GM23248 (cell line): ENCODE results near the gene PRICKLE3. TPM values are rescaled to one million over a fixed set of nuclear protein-coding genes. Genes with fewer than 3 reads are reported as not detected.
A peak's percentile ranks its signal among the peaks of the same experiment; 100 is the strongest.

Source experiments
- DNase-seq: peaks from one replicate; pipeline ENCODE4 v3.0.0-alpha.2; 2015
- H2AFZ ChIP-seq: fragments of 200-600 bp; sonication (generic); 2 replicates; pipeline ENCODE4 v1.6.1; 2016; ENCODE audit warnings: antibody characterized with exemption
- H3F3A ChIP-seq: fragments of 200-600 bp; sonication (generic); 2 replicates; pipeline ENCODE4 v1.6.1; 2016; ENCODE audit warnings: mild to moderate bottlenecking, antibody characterized with exemption, mixed run types; ENCODE audit not compliant: insufficient read depth
- H3K27ac ChIP-seq: fragments of 200-600 bp; sonication (generic); 2 replicates; pipeline ENCODE4 v1.5.1; 2016; ENCODE audit warnings: mild to moderate bottlenecking
- H3K27me3 ChIP-seq: fragments of 200-600 bp; sonication (generic); replicated peaks from 2 replicates; pipeline ENCODE4 v1.6.1; 2016; ENCODE audit warnings: mild to moderate bottlenecking; ENCODE audit not compliant: insufficient read depth
- H3K36me3 ChIP-seq: fragments of 200-600 bp; sonication (generic); 2 replicates; pipeline ENCODE4 v1.6.1; 2016; ENCODE audit warnings: low read depth, mild to moderate bottlenecking
- H3K4me1 ChIP-seq: fragments of 200-600 bp; sonication (generic); 2 replicates; pipeline ENCODE4 v1.6.1; 2016; ENCODE audit warnings: mild to moderate bottlenecking; ENCODE audit not compliant: insufficient read depth
- H3K4me2 ChIP-seq: fragments of 200-600 bp; sonication (generic); one replicate; pipeline ENCODE4 v1.6.1; 2016; ENCODE audit warnings: mild to moderate bottlenecking; ENCODE audit not compliant: unreplicated experiment
- H3K4me3 ChIP-seq: fragments of 200-600 bp; sonication (generic); 2 replicates; pipeline ENCODE4 v1.5.1; 2016; ENCODE audit warnings: mild to moderate bottlenecking
- H3K79me2 ChIP-seq: fragments of 200-600 bp; sonication (generic); 2 replicates; pipeline ENCODE4 v1.6.1; 2016; ENCODE audit warnings: mild to moderate bottlenecking; ENCODE audit not compliant: insufficient read depth
- H3K9ac ChIP-seq: fragments of 200-600 bp; sonication (generic); 2 replicates; pipeline ENCODE4 v1.6.1; 2016; ENCODE audit warnings: mild to moderate bottlenecking
- H3K9me2 ChIP-seq: fragments of 200-600 bp; sonication (generic); 2 replicates; pipeline ENCODE4 v1.6.1; 2016; ENCODE audit warnings: mixed run types, mild to moderate bottlenecking, moderate library complexity; ENCODE audit not compliant: insufficient read depth
- H3K9me3 ChIP-seq: fragments of 200-600 bp; sonication (generic); one replicate; pipeline ENCODE4 v1.6.1; 2017; ENCODE audit warnings: low read depth
- H4K20me1 ChIP-seq: fragments of 200-600 bp; sonication (generic); 2 replicates; pipeline ENCODE4 v1.6.0; 2016; ENCODE audit not compliant: insufficient read depth
- EZH2 ChIP-seq: fragments of 200-600 bp; sonication (generic); IDR thresholded peaks from 2 replicates; pipeline ENCODE4 v1.6.1; 2018; ENCODE audit warnings: antibody characterized with exemption, mild to moderate bottlenecking; ENCODE audit not compliant: insufficient read depth, poor library complexity, severe bottlenecking
- EZH2phosphoT487 ChIP-seq: fragments of 200-600 bp; sonication (generic); IDR thresholded peaks from 2 replicates; pipeline ENCODE4 v1.6.1; 2018; ENCODE audit warnings: antibody characterized with exemption, moderate library complexity, mild to moderate bottlenecking, low read depth; ENCODE audit not compliant: insufficient read depth
- WGBS, 2 experiments: methylation state at CpG; one replicate each; pipeline ENCODE4 v1.1.6; 2015 to 2017; ENCODE audit warnings: low lambda C conversion rate in 2 of 2, low coverage in 1 of 2; ENCODE audit errors: missing lambda C conversion rate in 2 of 2; 5-methylcytosine and 5-hydroxymethylcytosine counted together
- in situ Hi-C: fragments of 300-500 bp; cut with MboI; formaldehyde crosslinking; loops from 2 replicates; pipeline ENCODE4 v1.15.0; 2020
- polyA plus RNA-seq: library from polyadenylated mRNA; unstranded; fragments of >200 nt; fragmentation: Nextera tagmentation; extraction: Ambion mirVana; gene quantifications from 2 replicates; pipeline ENCODE4 v1.2.1, GENCODE V29; 2016
- total RNA-seq: library from RNA; depleted of rRNA; stranded (reverse); fragments of >200 nt; shearing (Covaris generic); gene quantifications from 2 replicates; pipeline ENCODE4 v1.2.3, GENCODE V29; 2014

PRICKLE3 gene
- total and polyA plus RNA-seq, 2 experiments from 2014 or later: 5.1 to 10.8 TPM

DNA sequence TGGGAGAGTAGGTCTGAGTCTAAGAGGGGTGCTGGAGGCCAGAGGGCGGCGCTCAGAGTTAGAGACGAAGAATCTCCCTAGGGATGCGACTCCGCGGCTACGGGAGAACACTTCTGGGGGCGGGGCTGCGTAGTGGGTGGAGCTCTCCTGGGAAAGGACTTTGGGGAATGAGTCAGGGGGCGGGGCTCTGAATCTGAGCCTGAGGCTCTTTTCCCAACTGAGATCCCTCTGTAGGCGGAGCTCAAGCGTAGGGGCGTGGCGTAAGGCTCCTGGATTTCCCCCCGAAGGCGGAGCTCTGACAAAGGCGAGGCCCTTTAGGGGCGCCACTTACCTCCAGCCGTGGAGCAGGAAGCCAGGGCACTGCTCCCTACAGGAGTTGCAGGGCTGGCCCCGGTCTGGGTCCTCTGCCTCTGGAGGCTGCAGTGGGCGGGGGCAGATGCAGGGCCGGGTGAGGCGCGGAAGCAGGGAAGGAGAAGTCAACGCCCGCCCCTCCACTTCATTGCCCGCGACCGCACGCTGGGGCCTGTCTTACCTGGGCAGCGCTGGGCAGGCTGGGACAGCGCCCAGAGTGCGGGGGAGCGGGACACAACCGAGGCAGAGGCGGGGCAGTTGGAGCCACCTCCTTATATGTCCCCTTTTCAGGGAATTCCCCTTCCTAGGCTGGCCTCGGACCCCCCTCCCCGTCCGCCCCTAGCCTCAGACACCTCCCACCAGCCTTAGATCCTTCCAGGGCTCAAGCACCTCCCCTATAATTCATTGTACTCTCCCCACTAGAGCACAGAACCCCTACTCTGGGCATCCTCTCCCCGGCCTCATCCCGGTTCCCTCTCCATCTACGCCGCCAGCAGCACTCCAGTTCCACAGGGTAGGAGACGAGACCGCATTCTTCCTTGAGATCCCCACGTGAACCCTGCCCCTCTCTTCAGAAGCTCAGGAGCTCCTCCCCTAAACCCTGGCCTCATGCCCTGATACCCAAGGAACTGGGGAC lies 1.6 kb downstream of the PRICKLE3 start:
- Histone ChIP-seq H3F3A (no peaks in the 10 kb centered on the region), H3K9me2 (no peaks in the 10 kb centered on the region), H3K9ac (peak overlapping the region; percentile 81), H3K4me2 (peak overlapping the region; percentile 68), H2AFZ (peak overlapping the region; percentile 45; the same call in 1 of the 2 replicates), H3K4me1 (no peaks in the 10 kb centered on the region), H4K20me1 (no peaks in the 10 kb centered on the region), H3K9me3 (no peaks in the 10 kb centered on the region), H3K27ac (no peak overlapping the region), H3K79me2 (peaks cover 11% of the 10 kb centered on the region; the same call in 1 of the 2 replicates), H3K4me3 (peak overlapping the region; percentile 80), H3K27me3 (no peaks in the 10 kb centered on the region), H3K36me3 (no peaks in the 10 kb centered on the region; the same call in 1 of the 2 replicates)
- TF ChIP-seq EZH2phosphoT487 (no peak), EZH2 (no peak)
- in situ Hi-C loops: no loop called here
- peak; percentile 92 for DNase-seq
- whole genome bisulfite sequencing, 2 experiments: 1 to 5% methylated on average over 17 to 20 of the region's 46 CpGs

GRCh38 chrX:49183701-49184281 lies 2.4 kb downstream of the PRICKLE3 start:
- H3K27ac ChIP-seq: no peak overlapping the region
- no peaks in the 10 kb centered on the region for H3K9me2 ChIP-seq
- H4K20me1 ChIP-seq: no peaks in the 10 kb centered on the region
- H3K4me1 ChIP-seq: no peaks in the 10 kb centered on the region
- WGBS, 2 experiments: 71 to 77% methylated on average over 14 to 16 of the region's 18 CpGs
- no peaks in the 10 kb centered on the region for H3K27me3 ChIP-seq
- H2AFZ ChIP-seq: no peak overlapping the region
- no peak for DNase-seq
- peak overlapping the region; percentile 61 for H3K4me2 ChIP-seq
- H3K9me3 ChIP-seq: no peaks in the 10 kb centered on the region
- peak overlapping the region; percentile 80 for H3K4me3 ChIP-seq
- no peaks in the 10 kb centered on the region; the same call in 1 of the 2 replicates for H3K36me3 ChIP-seq
- TF ChIP-seq EZH2 (no peak), EZH2phosphoT487 (no peak)
- peaks cover 11% of the 10 kb centered on the region; the same call in 1 of the 2 replicates for H3K79me2 ChIP-seq
- in situ Hi-C loops: no loop called here
- no peaks in the 10 kb centered on the region for H3F3A ChIP-seq
- no peak overlapping the region for H3K9ac ChIP-seq

DNA sequence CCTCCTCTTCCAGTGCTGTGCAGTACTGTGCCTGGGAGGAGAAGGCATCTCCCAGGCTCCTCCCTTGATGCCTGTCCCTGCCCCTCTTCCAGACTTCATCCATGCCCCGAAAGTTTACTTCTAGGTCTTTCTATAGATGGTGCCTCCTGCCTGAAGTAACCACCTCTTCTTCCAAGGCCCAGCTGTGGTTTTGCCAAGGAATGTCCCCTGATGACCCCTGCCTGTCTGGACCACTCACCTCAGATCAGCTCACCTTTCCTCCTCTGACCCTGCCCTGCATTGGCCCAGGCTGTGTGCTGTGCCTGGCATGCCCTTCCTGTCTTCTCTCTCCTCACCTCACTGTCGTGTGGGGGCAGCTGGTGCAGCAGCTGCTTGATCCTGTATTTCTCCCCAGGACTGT lies 6.8 kb downstream of the PRICKLE3 start:
- no peak overlapping the region for H3K9ac ChIP-seq
- H3K9me2 ChIP-seq: no peaks in the 10 kb centered on the region
- DNase-seq: no peak
- H3K27me3 ChIP-seq: no peaks in the 10 kb centered on the region
- no peak overlapping the region for H3K4me3 ChIP-seq
- peaks cover 6% of the 10 kb centered on the region; the same call in 1 of the 2 replicates for H3K79me2 ChIP-seq
- H3K36me3 ChIP-seq: no peaks in the 10 kb centered on the region; the same call in 1 of the 2 replicates
- H3K4me1 ChIP-seq: no peaks in the 10 kb centered on the region
- H3K9me3 ChIP-seq: no peaks in the 10 kb centered on the region
- H3K27ac ChIP-seq: no peak overlapping the region
- in situ Hi-C loops: no loop called here
- H2AFZ ChIP-seq: no peak overlapping the region
- WGBS, 2 experiments: 29 to 71% methylated on average over 1 to 2 of the region's 2 CpGs
- no peak overlapping the region for H3K4me2 ChIP-seq
- TF ChIP-seq EZH2: no peak
- TF ChIP-seq EZH2phosphoT487: no peak
- H4K20me1 ChIP-seq: no peaks in the 10 kb centered on the region
- H3F3A ChIP-seq: no peaks in the 10 kb centered on the region

- H3K27me3 ChIP-seq: no peaks in the 10 kb centered on the region
- no peaks in the 10 kb centered on the region for H3F3A ChIP-seq
- H3K79me2 ChIP-seq: peaks cover 6% of the 10 kb centered on the region
- no peaks in the 10 kb centered on the region for H4K20me1 ChIP-seq
- no peak overlapping the region for H3K4me3 ChIP-seq
- no peaks in the 10 kb centered on the region for H3K9me2 ChIP-seq
- H3K27ac ChIP-seq: no peak overlapping the region
- DNase-seq: no peak
- TF ChIP-seq EZH2phosphoT487: no peak
- TF ChIP-seq EZH2: no peak
- H2AFZ ChIP-seq: no peak overlapping the region
- H3K4me1 ChIP-seq: no peaks in the 10 kb centered on the region; the same call in 1 of the 2 replicates
- H3K9me3 ChIP-seq: no peaks in the 10 kb centered on the region
- 97 to 100% methylated on average over 2 to 3 of the region's 3 CpGs for WGBS, 2 experiments
- no peak overlapping the region for H3K4me2 ChIP-seq
- H3K36me3 ChIP-seq: no peaks in the 10 kb centered on the region; the same call in 1 of the 2 replicates
- H3K9ac ChIP-seq: no peak overlapping the region
- in situ Hi-C loops: no loop called here
Observed at GRCh38 chrX:49178537-49178936, 7.6 kb downstream of the PRICKLE3 start.
